Karpas-422 (cell line): ENCODE results near the gene THBS2. TPM values are rescaled to one million over a fixed set of nuclear protein-coding genes. Genes with fewer than 3 reads are reported as not detected.

ENCODE experiments used
- DNase-seq: peaks from one replicate; pipeline ENCODE4 v3.0.0-alpha.2; 2015
- H2AFZ ChIP-seq: fragments of 200-600 bp; sonication (generic); 2 replicates; pipeline ENCODE4 v1.6.1; 2014; ENCODE audit warnings: antibody characterized with exemption, low read length, mixed read lengths
- H3K27ac ChIP-seq: fragments of 200-600 bp; sonication (generic); 2 replicates; pipeline ENCODE4 v1.5.1; 2014; ENCODE audit warnings: mild to moderate bottlenecking, low read length, moderate library complexity
- H3K27me3 ChIP-seq: fragments of 200-600 bp; sonication (generic); 2 replicates; pipeline ENCODE4 v1.6.1; 2014; ENCODE audit warnings: low read length, mixed read lengths
- H3K36me3 ChIP-seq: fragments of 200-600 bp; sonication (generic); 2 replicates; pipeline ENCODE4 v1.6.1; 2014; ENCODE audit warnings: low read length, mixed read lengths; ENCODE audit not compliant: insufficient read depth
- H3K4me1 ChIP-seq: fragments of 200-600 bp; sonication (generic); 2 replicates; pipeline ENCODE4 v1.6.1; 2014; ENCODE audit warnings: mild to moderate bottlenecking, low read length, mixed read lengths
- H3K4me2 ChIP-seq: fragments of 200-600 bp; sonication (generic); 2 replicates; pipeline ENCODE4 v1.6.1; 2014; ENCODE audit warnings: low read length, low read depth, mild to moderate bottlenecking; ENCODE audit not compliant: poor library complexity, severe bottlenecking
- H3K4me3 ChIP-seq: fragments of 200-600 bp; sonication (generic); 2 replicates; pipeline ENCODE4 v1.5.1; 2014; ENCODE audit warnings: mild to moderate bottlenecking, antibody characterized with exemption, low read length, mixed read lengths
- H3K79me2 ChIP-seq: fragments of 200-600 bp; sonication (generic); 2 replicates; pipeline ENCODE4 v1.6.1; 2014; ENCODE audit warnings: mild to moderate bottlenecking, low read length, mixed read lengths
- H3K9ac ChIP-seq: fragments of 200-600 bp; sonication (generic); 2 replicates; pipeline ENCODE4 v1.6.0; 2014; ENCODE audit warnings: low read length
- H3K9me2 ChIP-seq: fragments of 200-600 bp; sonication (generic), shearing (Covaris generic); replicated peaks from 2 replicates; pipeline ENCODE4 v1.6.0; 2014; ENCODE audit warnings: mild to moderate bottlenecking, low read length, moderate library complexity; ENCODE audit not compliant: insufficient read depth
- H3K9me3 ChIP-seq: fragments of 300-700, 200-600 bp; sonication (generic); 2 replicates; pipeline ENCODE4 v1.6.1; 2014; ENCODE audit warnings: low read length, mixed read lengths
- H4K20me1 ChIP-seq: fragments of 200-600 bp; sonication (generic); 2 replicates; pipeline ENCODE4 v1.6.1; 2014; ENCODE audit warnings: mild to moderate bottlenecking, antibody characterized with exemption, low read length, low read depth; ENCODE audit not compliant: insufficient read depth
- total RNA-seq: library from RNA; depleted of rRNA; stranded (reverse); fragments of >200 nt; shearing (Covaris generic); gene quantifications from 2 replicates; pipeline ENCODE4 v1.2.3, GENCODE V29; 2014; ENCODE audit warnings: low replicate concordance

THBS2 gene
- total RNA-seq, 1 experiment from 2014 or later: not detected

DNA sequence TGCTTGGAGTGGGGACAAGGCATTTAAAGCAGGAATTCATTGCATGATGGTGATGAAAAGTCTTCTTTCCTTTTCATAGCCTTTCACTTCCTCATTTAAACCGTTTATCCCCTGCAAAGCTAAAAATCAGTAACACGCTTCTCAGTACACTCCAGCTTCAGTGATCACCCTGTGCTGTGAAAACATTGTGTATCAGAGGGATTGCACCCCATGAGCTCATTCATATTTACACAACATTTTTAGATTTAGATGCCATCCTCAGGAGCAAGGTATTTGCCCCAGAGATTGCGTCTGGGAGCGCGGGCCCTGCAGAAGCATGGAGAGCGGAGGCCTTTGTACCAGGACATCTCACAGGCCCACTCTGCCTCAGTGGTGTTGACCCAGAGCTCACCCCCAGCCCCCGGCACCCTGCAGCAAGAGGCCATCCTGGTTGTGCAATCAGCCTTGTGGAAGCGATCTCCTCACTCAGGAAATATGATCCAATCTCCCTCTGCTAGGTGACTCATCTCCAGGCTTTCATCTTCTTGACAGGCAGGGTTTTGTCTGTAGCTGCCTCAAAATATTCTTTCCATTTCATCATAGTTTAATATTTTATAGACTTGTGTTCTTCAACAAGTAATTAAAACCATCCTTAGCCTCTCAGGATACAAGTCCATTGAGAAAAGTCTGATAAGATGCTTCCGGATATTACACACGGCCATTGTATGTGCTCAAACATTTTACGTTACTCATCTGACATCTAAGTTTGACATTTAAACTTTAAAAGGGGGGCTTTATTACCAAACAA is 38.9 kb upstream of the THBS2 start:
- Histone ChIP-seq H3K4me1 (no peaks in the 10 kb centered on the region), H3K4me2 (no peak overlapping the region), H4K20me1 (no peaks in the 10 kb centered on the region), H3K27ac (no peak overlapping the region), H3K36me3 (no peaks in the 10 kb centered on the region), H2AFZ (no peak overlapping the region), H3K4me3 (no peak overlapping the region), H3K9ac (no peak overlapping the region), H3K79me2 (no peaks in the 10 kb centered on the region), H3K27me3 (no peaks in the 10 kb centered on the region), H3K9me3 (no peaks in the 10 kb centered on the region), H3K9me2 (no peaks in the 10 kb centered on the region)
- DNase-seq: no peak

DNA sequence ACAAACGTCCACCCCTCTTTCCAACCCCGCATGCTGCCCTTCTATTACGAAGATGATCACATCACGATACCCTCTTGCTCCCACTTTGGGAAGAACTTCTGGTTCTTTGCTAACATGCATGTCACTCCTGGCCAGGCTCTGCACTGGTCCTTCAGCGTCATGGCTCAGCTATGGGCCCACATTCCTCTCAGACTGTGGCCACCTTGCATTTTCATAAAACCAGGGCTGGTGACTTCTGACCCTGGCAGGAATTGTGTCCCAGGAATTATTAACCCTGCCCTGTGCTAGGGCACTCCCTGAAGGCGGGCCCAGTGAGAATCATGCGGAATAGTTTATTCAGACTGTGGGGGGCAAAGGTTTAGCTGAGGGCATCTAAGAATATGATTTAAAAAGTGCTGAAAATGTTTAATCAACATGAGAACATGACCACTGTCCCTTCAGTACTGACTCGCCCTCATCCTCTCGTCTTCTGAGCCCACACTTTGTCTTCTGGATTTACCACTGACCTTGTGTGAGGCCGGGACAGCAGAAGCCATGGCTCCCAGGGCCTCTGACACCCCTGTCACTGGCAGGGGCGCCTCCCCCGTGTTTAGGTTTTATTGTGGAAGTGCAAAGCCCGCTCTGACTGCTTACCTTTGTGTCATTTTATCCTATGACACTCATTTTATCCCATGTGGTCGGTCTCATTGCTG is 38.1 kb upstream of the THBS2 start:
- no peaks in the 10 kb centered on the region for H4K20me1 ChIP-seq
- H3K27me3 ChIP-seq: no peaks in the 10 kb centered on the region
- H3K9me2 ChIP-seq: no peaks in the 10 kb centered on the region
- H3K79me2 ChIP-seq: no peaks in the 10 kb centered on the region
- no peak for DNase-seq
- H3K9me3 ChIP-seq: no peaks in the 10 kb centered on the region
- no peaks in the 10 kb centered on the region for H3K36me3 ChIP-seq
- no peaks in the 10 kb centered on the region for H3K4me1 ChIP-seq
- no peak overlapping the region for H3K27ac ChIP-seq
- no peak overlapping the region for H2AFZ ChIP-seq
- H3K4me3 ChIP-seq: no peak overlapping the region
- no peak overlapping the region for H3K9ac ChIP-seq
- H3K4me2 ChIP-seq: no peak overlapping the region

DNA sequence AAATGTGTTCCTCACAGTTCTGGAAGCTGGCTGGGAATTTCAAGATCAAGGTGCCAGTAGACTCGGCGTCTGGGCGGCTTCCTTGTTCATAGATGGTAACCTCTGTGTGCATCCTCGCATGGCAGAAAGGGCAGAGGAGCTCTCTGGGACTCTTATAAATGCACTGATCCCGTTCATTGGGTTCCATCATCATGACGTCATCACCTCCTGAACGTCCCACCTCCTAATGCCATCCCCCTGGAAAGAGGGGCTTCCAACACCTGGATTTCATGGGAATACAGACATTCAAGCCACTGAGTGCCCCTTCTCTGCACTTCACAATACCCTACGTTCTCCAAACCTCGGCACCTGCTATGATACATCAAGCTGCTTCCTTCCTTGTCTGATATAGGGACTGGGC is 37.5 kb upstream of the THBS2 start:
- no peak for DNase-seq
- H3K27me3 ChIP-seq: no peaks in the 10 kb centered on the region
- no peak overlapping the region for H3K4me2 ChIP-seq

DNA sequence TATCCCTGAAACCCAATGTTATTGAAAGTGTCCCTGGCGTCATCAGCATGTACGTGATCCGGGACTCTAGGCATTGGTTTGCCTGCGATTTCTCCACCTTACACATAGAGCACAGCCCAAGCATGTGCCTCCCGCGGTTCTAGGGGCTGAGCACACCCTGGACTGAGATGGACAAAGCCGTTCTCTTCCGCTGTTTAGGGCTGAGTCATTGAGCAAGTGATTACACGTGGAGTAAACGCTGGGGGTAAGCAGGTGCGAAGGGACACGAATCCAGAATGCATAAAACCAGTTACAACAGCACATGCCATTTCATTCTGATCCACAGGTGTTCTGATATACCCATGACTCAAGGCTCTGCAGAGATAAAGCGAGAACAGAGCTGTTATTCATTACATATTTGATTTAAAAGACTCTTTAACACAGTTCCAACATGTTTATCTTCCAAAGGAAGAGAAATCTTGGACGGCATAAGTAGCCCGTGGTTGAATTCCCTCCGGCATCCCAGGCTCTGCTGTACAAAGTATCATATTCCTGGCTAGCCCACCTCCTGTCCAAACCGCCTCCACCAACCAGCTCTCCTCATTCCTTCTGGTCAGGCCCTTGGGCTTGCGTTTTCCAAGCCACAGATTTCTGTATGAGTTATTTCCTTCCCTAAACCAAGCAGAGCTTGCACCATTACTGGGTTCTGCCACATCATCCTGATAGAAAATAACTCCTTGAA is 36.1 kb upstream of the THBS2 start:
- Histone ChIP-seq H3K36me3 (no peaks in the 10 kb centered on the region), H3K9me3 (no peaks in the 10 kb centered on the region), H3K27ac (no peak overlapping the region), H3K4me3 (no peak overlapping the region), H3K9ac (no peak overlapping the region), H3K9me2 (no peaks in the 10 kb centered on the region), H3K4me2 (no peak overlapping the region), H3K79me2 (no peaks in the 10 kb centered on the region), H3K27me3 (no peaks in the 10 kb centered on the region), H3K4me1 (no peaks in the 10 kb centered on the region), H2AFZ (no peak overlapping the region), H4K20me1 (no peaks in the 10 kb centered on the region)
- no peak for DNase-seq

More for the DNA sequence above, 37.5 kb upstream of the THBS2 start:
- no peaks in the 10 kb centered on the region for H3K9me2 ChIP-seq
- H3K27ac ChIP-seq: no peak overlapping the region
- H3K36me3 ChIP-seq: no peaks in the 10 kb centered on the region
- H3K79me2 ChIP-seq: no peaks in the 10 kb centered on the region
- H4K20me1 ChIP-seq: no peaks in the 10 kb centered on the region
- no peak overlapping the region for H3K9ac ChIP-seq
- H3K4me3 ChIP-seq: no peak overlapping the region
- H3K9me3 ChIP-seq: no peaks in the 10 kb centered on the region
- H2AFZ ChIP-seq: no peak overlapping the region
- no peaks in the 10 kb centered on the region for H3K4me1 ChIP-seq

DNA sequence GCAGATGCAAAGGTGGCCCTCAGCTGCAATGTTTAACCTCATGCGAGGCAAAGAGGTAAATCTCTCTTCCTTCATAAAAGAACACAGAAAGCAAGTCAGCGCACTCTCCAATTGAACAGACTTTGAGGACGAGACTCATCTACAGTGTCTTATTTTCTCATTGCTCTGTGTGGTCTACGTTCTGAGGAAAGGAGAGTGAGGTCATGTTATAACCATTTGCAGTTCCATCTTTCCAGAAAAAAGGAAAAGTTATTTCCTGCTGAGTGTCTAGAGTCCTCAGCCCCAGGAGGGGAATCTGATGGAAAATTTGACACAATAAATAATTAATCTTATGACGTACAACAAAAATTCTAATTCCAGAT is 35.6 kb upstream of the THBS2 start:
- Histone ChIP-seq H3K9me3 (no peaks in the 10 kb centered on the region), H3K9ac (no peak overlapping the region), H3K79me2 (no peaks in the 10 kb centered on the region), H3K4me2 (no peak overlapping the region), H3K4me1 (no peaks in the 10 kb centered on the region), H3K4me3 (no peak overlapping the region), H3K27ac (no peak overlapping the region), H4K20me1 (no peaks in the 10 kb centered on the region), H3K9me2 (no peaks in the 10 kb centered on the region), H2AFZ (no peak overlapping the region), H3K36me3 (no peaks in the 10 kb centered on the region), H3K27me3 (no peaks in the 10 kb centered on the region)
- no peak for DNase-seq

DNA sequence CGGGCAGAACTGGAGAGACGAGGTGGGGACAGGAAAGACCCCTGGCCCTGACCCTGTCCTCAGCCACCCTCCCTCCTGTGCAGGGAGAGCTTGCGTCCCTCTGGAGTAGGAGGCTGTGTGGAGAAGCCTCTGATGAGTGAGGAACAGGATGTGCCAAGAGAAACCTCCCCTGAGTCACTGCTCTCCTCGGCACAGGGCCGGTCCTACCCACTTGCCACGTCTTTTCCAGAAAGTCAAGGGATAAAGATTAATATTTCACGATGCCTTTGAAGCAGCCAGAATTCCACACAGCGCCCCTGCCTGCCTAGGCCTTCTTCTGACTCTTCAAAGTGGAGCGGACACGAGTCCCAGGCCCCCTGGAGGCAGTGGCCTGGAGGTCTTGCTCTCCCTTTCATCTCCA is 34.9 kb upstream of the THBS2 start:
- H3K9ac ChIP-seq: no peak overlapping the region
- no peak overlapping the region for H3K4me3 ChIP-seq
- no peaks in the 10 kb centered on the region for H3K9me2 ChIP-seq
- no peak overlapping the region for H2AFZ ChIP-seq
- no peaks in the 10 kb centered on the region for H4K20me1 ChIP-seq
- H3K9me3 ChIP-seq: no peaks in the 10 kb centered on the region
- H3K4me1 ChIP-seq: no peaks in the 10 kb centered on the region
- no peaks in the 10 kb centered on the region for H3K27me3 ChIP-seq
- no peak overlapping the region for H3K4me2 ChIP-seq
- no peak overlapping the region for H3K27ac ChIP-seq
- no peaks in the 10 kb centered on the region for H3K36me3 ChIP-seq
- H3K79me2 ChIP-seq: no peaks in the 10 kb centered on the region
- DNase-seq: no peak

DNA sequence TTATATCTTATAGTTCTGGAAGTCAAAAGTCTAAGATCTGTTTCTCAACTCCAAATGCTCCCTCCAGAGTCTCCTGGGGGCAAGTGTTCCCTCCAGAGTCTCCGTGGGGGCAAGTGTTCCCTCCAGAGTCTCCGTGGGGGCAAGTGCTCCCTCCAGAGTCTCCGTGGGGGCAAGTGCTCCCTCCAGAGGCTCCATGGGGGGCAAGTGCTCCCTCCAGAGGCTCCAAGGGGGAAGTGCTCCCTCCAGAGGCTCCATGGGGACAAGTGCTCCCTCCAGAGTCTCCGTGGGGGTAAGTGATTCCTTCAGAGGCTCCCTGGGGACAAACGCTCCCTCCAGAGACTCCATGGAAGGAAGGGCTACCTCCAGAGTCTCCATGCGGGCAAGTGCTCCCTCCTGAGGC is 34.0 kb upstream of the THBS2 start:
- Histone ChIP-seq H3K9me2 (no peaks in the 10 kb centered on the region), H3K4me1 (no peaks in the 10 kb centered on the region), H3K27ac (no peak overlapping the region), H3K9ac (no peak overlapping the region), H3K9me3 (no peaks in the 10 kb centered on the region), H3K4me2 (no peak overlapping the region), H2AFZ (no peak overlapping the region), H3K27me3 (no peaks in the 10 kb centered on the region), H3K36me3 (no peaks in the 10 kb centered on the region), H3K4me3 (no peak overlapping the region), H3K79me2 (no peaks in the 10 kb centered on the region), H4K20me1 (no peaks in the 10 kb centered on the region)
- DNase-seq: no peak

DNA sequence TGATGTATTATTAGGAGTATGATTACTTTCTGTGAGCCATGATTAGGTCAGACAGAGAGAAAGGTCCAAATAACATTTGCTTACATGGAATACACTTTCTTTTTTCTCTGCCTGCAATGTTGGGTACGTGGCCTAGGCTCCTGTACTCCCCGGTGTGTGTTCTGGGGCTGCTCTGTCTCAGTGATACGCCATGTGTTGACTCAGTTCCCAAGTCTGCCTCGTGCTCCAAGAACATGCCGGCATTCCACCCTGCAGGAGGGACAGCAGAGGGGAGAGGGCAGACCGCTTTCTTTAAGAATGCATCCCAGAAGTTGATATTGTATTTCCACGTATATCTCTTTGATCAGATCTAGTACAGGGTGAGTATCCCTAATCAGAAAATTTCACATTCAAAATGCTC is 33.3 kb upstream of the THBS2 start:
- H3K27me3 ChIP-seq: no peaks in the 10 kb centered on the region
- no peaks in the 10 kb centered on the region for H3K9me2 ChIP-seq
- H3K9ac ChIP-seq: no peak overlapping the region
- no peak overlapping the region for H3K27ac ChIP-seq
- no peaks in the 10 kb centered on the region for H3K79me2 ChIP-seq
- no peaks in the 10 kb centered on the region for H3K9me3 ChIP-seq
- no peak for DNase-seq
- no peak overlapping the region for H2AFZ ChIP-seq
- no peaks in the 10 kb centered on the region for H3K36me3 ChIP-seq
- no peak overlapping the region for H3K4me2 ChIP-seq
- no peak overlapping the region for H3K4me3 ChIP-seq
- no peaks in the 10 kb centered on the region for H3K4me1 ChIP-seq
- no peaks in the 10 kb centered on the region for H4K20me1 ChIP-seq
